COR-L47 (cell line): ENCODE measurements around the gene SORCS2.

ENCODE experiments used
- DNase-seq: peaks from one replicate; lab custom pipeline; 2025; lab: John Stamatoyannopoulos, UW

Gene SORCS2

DNA sequence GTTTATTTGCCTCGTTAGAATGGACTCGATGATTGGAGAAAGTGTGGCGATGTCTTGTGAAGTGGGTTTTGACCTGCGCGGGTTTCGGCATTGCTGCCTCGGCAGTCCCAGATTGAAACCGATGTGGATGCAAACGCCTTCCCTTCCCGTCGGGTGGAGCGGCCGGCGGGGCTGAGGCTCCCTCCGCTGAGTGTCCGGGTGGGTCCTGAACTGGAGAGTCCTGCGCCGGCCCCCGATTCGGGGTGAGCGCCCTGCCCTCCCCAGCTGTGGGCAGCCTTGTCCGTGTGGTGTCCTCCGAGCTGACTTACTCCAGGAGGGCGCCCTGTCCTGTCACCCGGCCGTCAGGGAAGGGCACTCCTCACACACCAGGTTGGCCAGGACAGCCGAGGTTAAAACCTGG, 317.7 kb downstream of the SORCS2 start:
- DNase-seq, result no peak

DNA sequence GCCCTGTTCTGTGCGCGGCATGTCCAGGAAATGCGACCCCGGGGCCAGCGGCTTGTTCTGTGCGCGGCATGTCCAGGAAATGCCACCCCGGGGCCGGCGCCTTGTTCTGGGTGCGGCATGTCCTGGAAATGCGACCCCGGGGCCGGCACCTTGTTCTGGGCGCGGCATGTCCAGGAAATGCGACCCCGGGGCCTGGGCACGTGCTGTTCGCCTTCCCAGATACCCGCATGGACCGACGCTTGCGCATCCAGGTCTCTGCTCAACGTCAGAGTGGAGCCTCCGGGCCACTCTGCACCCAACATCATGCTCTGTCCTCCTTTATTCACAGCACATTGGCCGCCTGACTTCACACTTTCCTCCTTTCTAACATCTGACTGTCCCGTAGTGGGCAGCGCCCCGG, 318.2 kb downstream of the SORCS2 start:
- DNase-seq, result no peak

DNA sequence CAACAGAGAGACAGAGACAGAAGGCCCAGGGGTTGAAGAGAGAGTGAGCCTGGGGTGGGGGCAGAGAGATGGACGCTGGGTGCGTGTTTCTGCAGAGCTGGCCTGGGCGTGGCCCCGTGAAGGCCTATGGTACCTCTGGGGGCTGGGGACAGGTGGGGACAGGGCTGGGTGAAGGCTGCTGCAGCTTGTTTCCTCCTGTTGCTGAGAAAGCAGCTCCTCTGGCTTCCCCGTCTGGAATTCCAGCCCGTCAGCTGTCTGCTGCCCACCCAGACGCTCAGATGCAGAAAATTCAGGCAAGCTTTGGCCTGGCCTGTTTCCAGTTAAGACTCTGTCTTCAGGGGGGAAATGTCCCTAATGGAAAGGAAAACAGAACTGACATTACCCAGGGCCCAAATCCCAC, 319.2 kb downstream of the SORCS2 start:
- DNase-seq, result no peak

DNA sequence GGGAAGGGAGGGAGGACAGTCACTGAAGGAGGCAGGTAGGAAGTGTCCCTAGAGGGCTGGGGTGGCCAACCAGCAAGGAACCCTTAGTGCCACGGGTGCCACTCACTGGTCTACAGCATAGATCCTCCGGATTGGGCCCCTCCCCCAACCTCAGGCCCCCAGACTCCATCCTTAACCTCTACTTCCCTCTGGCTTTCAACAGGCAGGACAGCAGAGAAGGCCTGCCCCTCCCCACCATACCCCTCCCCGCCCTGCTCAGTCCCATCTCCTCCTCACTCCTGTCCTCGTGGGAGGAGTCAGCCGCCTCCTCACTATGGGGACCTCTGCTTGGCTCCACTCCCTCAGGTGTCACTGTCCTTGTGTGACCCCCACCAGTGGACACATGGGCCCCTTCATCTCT, 320.1 kb downstream of the SORCS2 start:
- DNase-seq, result no peak

DNA sequence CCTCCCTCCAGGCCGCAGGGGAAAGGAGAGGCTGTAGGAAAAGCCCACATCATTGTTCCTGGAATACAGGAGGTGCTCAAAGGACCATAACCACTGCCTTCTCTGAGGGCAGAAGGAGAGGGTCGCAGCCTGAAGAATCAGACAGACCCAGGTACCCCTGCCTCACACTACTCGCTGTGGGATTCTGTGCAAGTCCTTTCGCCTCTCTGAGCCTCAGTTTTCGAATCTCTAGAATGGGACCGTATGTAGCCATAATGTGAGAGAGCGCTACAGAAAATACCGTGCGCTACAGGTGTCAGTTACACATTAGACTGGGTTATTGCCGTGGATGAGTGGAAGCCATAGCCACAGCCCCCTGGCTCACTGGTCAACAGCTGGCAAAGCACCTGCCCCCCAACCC, 320.6 kb downstream of the SORCS2 start:
- no peak for DNase-seq

DNA sequence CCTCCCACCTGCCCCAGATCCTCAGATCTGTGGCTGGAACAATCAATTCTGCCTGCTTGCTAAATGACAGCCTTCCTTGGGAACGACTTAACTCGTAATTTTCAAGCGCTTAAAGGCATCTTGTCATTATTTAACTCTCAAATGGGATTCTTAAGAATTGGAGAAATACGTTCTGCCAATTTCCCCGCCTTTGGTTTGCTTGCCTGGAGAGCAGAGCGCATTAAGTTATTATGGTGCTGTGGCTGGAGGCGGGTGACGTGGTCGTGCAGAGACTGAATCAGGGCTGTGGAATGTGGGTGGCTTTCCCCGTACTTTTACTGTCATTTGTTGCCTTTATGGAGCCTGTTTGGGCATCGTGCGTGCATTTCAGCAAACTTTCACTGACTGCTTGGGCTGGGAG, 321.3 kb downstream of the SORCS2 start:
- DNase-seq, result no peak

DNA sequence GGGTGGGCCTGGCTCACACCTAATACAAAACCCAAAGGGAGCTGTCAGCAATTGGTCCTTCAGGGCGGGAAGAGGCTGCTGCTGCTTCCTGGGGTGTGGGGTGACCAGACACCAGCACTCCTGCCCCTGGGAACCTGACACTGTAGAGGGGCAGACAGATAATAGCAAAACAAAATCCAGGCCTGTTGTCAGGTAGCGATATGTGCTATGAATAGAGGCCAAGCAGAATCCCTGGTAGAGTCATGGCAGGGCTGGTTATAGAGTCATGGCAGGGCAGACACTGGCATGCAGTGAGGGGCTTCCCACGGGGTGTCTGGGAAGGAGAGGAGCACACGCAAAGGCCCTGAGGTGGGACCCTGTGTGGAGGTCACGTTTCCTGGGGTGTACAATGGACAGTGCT, 321.9 kb downstream of the SORCS2 start:
- no peak for DNase-seq

DNA sequence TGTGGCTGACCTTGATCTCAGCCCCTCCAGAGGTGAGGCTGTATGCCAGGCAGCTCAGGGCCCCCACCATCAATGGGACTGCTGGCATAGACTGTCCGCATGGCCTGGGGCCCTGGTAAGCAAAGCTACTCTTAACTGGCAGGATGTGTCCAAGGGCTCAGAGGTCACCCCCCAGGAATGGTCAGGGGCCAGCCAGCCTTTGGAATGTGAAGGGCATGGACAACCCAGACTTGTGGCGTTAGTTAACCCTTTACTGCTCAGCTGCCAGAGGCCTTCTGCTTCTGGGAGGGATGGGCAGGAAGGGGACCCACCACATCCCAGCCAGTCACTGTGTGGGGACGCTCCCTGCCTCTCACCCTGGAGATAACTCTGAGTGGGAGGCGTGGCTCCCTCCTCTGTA, 322.5 kb downstream of the SORCS2 start:
- DNase-seq, result no peak

DNA sequence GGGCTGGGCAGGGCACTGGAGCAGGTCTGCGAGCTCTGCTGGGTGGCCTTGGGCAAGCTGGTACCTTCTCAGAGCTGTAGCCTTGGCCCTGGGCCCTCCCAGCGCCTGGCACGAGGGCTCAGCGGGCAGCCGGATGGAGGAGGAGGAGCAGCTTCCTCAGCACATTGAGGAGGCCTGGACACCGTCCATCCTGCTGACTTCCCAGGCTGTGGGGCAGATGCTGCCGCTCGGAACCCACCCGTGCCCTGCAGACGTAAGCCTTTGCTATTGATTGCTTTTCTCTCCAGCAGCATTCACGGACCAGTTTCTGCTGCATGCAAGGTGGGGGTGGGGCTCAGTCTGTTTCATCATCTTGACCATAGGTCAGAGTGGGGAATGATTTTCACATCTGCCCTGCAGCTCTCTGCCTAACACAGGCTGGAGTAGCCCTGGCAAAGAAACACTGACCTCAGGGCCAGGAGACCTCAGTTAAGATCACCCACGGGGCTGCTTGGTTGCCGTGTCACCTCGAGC, 323.1 kb downstream of the SORCS2 start:
- no peak for DNase-seq

DNA sequence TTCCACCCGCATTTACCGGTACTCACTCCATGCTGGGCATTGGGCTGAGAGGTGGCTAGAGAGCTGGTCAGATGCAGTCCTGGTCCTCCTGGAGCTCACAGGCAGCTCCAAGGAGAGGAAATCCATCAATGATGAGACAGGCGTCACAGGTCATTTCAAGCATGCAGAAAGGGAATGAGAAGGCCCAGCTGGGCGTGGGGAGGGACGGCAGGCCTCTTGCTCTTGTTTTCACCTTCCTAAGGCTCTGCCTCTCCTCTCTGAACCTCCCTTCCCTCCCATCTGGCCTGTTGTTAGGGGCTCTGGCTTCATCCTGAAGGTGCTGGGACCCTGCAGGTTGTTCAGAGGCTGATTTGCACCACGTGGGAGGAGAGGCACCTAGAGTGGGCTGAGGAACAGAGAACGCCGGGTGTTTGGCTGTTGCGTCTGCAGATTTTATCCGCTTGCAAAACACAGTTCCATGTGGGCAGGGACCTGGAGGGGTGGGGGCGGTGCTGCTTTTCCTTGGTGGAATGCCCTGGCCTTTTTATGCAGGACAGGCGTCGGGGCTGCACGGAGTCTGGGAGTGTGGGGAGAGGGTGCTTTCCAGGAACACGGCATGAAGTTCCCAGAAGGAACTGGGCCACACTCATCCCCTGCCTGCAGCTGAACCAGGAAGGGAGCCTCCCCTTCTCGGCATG, 323.9 kb downstream of the SORCS2 start:
- DNase-seq, result no peak

DNA sequence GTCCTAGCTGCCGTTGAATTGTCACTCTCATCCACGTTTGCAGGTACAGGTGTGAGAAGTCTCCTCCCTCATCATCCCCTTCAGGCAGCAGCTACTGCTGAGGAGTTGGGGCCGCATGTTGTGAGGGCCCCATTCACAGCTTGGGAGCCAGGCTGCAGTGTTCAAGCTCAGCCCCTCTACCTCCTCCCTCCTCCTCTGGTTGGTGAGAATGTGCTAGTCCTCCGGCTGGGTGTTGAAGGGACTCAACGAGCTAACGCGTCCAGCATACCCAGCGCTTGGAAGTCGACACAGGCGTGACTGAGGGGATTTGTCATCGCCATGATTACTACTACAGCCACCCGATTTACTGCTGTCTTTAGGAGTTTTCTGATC, 324.4 kb downstream of the SORCS2 start:
- DNase-seq, result no peak

DNA sequence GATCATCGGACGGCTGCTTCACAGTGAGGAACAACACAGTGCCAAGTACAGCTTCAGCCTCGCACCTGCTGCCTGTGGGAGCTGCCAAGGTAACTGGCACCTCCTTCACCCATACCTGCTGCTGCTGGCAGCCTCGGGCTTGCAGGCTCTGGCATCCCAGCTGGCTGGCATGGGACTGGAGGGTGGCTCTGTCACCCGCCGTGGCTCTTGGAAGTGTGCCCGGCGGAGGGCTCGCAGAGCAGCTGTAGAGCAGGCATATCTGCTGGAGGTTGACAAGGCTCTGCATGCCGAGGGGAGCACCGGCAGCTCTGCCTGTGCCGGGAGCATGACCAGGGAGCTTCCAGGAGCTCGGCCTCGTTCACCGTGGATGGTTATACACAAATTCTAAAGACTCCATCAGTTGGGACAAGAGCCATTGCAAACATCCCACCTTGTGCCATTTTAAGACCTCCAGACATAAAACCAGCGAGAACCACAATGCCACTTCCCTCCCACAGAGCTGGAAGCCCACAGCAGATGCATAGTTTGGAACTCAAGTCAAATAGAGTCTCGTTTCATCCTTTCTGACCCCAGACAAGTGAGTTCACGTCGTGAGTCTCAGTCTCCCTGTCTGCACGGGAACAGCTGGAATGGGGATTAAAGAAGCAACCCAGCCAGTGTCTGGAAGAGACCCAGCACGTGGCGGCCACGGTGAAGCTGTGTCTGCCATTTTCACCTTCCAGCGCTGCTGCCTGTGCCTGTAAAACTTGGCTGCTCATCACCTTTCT, 326.7 kb downstream of the SORCS2 start:
- DNase-seq, result peak; percentile 93

DNA sequence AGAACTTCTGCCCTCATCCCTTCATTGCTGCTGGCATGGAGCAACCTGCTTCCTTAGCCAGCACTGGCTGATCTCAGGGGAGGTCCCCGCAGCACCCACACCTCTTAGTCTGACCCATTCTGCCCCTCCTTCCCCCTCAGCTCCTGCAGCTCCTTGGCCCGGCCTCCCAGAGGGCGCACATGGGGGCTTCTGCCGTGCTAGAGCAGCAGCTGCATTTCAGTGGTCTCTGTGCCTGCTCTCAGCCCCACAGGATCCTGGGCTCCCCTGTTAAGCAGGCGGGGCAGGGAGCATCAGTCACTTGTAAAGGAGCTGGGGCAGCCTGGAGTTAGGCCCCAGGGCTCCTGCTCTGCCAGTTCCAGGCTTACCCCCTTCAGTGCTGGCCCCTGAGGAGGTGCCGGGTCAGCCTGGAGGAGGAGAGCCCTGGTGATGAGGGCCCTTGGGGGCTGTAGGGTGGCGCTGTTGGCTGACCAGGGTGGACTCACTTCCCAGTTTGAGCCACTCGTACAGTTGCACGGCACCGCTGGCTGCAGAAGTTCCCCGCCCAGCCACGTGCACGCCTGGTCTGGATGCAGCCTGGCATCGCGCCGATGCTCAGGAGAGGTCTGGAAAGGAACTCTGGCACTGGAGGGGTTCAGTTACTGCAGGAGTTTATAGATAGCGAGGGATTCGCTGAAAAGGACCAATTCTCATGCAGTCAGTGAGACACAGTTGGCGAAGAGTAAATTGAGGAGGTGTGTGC, 327.5 kb downstream of the SORCS2 start:
- no peak for DNase-seq

DNA sequence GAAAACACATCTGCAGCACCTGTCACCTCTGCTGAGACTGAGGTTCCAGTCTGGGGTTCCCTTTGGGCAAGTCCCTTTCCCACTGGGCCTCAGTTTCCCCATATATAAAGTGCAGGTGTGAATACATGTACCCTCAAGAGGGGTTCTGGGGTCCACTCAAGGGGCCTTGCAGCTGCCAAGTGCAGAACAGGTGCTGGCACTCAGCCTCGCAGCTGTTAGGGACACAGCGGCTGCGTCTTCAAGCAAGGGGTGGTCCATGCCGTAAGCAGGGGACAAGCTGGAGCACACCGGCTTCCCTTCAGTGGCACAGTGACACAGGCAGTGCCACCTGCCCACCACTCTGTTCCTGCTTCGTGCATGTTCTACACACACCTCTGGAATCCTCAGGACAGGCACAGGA, 329.3 kb downstream of the SORCS2 start:
- DNase-seq, result no peak

DNA sequence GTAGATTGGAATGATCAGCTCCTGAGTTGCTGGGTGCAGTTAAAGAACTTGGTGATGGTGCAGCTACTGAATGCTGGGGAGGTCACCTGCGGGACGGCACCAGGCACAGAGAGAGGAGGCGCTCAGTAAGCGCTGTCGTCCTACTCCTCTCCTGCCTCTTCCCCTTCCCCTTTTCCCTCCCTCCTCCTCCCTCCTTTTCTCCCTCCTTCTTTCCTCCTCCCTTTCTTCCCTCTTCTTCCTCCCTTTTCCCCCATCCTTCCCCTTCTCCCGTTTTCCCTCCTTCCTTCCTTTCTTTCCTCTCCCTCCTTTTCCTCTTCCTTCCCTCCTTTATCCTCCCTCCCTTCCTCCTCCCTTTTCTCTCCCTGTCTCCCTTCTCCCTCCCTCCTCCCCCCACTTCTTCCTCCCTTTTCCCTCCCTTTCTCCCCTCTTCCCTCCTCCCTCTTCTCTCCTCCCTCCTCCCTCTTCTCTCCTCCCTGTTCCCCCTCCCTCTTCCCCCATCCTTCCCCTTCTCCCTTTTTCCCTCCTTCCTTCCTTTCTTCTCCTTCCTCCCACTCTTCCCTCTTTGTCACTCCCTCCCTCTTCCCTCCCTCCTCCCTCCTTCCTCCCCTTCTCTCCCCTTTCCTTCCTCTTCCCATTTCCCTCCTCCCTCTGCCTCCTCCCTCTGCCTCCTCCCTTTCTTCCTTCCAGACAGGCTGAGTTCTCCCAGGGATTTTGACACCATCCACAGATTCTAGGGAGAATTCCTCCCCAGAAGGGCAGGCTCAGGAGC, 330.3 kb downstream of the SORCS2 start:
- DNase-seq, result no peak

DNA sequence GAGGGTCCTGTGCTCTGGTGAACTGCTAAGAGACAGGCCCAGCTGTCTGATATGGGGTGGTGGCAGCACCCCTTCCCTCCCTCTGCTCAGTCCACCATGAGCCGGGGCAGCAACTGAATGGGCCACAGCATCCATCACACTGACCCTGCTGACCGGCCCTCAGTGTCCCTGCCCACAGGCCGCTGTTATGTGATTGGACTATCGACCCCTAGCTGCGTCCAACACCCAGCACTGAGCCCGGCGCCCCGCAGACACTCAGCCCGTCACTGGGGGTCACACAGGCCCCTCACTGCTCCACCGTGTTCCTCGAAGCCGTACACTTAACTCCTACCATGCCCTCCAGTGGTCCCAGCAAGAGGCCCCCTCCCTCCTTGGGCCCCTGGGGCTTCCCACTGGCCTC, 331.2 kb downstream of the SORCS2 start:
- DNase-seq, result no peak

DNA sequence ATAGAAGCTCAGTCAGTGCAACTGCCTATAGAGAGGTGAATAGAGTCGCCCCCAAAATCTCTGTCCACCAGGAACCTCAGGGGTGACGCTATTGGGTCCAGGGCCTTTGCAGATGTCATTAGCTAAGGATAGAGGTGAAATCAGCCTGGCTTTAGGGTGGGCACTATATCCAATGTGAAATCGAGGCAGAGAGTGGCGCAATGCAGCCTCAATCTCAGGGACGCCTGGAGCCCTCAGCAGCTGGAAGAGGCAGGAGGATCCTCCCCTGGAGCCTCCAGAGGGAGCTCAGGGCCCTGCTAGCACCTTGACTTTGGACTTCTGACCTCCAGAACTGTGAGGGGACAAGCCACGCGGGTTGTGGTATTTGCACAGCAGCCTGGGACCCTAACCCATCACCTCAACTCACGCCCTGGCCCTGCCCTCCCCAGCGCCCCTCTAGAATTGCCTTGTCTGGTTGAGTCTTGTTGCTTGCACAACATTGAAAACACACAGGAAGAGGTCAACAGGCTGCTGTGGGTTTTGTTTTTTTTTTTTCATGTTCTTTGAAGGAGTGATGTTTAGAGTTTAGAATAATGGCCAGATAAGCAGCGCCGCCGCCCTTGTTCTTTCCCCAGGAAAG, 331.8 kb downstream of the SORCS2 start:
- no peak for DNase-seq

DNA sequence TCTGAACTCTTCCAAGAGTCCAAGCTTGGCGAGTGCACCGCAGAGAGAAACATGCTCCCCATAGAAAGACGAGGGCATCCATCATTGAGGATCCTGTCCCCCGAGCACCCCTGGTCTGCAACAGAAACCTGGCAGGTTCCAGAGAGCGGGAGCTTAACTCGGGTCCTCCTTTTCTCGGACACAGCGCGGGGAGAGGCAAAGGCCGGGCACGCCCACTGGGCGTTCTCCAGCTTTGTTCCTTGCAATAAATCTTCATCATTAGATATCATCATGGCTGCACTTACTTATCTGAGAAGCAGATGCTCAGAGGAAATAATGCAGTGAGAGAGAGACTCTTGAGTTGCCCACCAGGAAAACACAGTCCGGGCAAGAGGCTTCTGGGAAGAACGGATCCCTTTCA, 332.5 kb downstream of the SORCS2 start:
- DNase-seq, result no peak

DNA sequence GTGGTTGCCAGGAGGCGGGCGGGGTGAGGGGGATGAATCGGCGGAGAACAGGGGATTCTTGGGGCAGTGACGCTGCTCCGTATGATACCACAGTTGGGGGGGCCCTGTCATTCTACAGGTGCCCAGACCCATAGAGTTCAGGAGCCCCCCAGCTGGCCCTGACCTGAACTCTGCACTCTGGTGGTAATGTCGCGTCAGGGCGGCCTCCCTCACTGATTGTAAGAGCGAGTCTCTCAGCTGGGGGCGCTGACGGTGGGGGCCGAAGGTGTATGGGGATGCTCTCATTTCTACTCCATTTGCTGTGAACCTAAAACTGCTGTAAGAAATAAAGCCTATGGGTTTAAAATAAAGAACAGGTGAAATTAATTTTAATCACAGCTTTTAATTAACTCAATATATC, 334.2 kb downstream of the SORCS2 start:
- no peak for DNase-seq

DNA sequence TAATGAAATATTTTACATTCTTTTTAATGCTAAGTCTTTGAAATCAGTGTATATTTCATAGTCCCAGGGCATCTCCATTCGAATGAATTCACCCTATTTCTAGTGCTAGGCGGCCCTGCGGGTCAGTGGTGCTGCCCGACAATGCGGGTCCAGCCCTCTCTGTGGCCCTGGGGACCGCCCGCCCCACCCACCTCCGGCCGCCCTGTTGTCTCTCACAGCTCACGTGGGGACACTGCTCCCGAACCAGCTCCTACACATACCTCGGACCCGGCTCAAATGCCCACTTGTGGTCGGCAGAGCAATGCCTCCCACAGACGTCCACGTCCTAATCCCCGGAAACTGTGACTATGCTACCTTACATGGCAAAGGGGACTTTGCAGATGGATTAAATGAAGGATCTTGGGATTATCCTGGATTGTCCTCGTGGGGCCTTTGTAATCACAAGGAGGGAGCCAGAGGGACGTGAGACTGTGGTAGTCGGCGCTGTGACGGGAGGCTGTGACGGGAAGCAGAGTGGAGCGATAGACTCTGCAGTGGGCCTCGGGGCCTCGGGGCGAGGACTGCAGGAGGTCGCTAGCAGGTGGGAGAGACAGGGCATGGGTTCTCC, 334.7 kb downstream of the SORCS2 start:
- no peak for DNase-seq

DNA sequence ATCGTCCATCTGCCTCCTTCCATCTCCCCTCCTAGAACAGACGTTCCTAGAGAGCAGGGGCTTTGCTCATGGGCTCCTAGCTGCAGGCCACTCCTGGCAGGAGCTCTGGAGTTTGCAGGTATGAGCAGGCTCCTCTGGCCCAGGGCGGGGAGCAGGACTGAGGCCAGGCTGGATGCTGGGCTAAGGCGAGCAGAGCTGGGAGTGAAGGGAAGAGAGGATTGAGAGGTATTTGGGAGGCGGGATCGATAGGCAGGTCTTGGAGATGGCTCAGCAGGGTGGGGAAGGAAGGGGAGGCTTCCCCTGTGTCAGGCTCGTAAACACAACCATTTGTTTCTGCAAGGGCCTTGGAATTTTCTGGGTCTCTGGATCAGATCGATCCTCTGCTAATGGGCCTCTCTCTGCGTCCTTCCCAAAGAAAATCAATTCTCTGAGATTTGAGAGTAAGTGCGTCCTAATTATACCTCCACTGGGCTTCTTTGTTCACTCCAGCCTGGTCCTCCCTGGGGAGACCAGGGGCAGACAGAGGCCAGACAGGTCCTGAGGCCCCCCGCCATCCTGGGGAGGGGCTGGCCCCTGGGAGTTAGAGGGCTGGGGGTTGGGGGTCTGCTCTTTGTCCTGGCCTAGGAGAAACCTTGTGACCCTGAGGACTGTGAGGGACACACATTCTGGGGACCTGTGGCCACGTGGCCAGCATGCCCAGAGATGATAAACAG, 337.2 kb downstream of the SORCS2 start:
- DNase-seq, result no peak
